ENCODE measurements around the gene ERG. TPM values are rescaled to one million over a fixed set of nuclear protein-coding genes. Genes with fewer than 3 reads are reported as not detected.
A peak's percentile ranks its signal among the peaks of the same experiment; 100 is the strongest.

The ERG gene
- total and polyA plus RNA-seq, 8 donors: 1.7 to 4.6 (median 2.6) TPM

- Histone ChIP-seq H3K9me3 (no peaks in the 10 kb centered on the region), H3K4me3 (no peak overlapping the region), H3K27ac (no peak overlapping the region), H3K36me3 (no peaks in the 10 kb centered on the region), H3K27me3 (peaks cover 0 to 17% (median 0%) of the 10 kb centered on the region in 4 donors), H3K4me1 (no peaks in the 10 kb centered on the region)
- WGBS, 2 donors: 6 to 8% methylated on average over 1 of the region's 1 CpG
- DNase-seq: no peak
- ATAC-seq: no peak
- no peak for FAIRE-seq
- TF ChIP-seq, protein P1, sequence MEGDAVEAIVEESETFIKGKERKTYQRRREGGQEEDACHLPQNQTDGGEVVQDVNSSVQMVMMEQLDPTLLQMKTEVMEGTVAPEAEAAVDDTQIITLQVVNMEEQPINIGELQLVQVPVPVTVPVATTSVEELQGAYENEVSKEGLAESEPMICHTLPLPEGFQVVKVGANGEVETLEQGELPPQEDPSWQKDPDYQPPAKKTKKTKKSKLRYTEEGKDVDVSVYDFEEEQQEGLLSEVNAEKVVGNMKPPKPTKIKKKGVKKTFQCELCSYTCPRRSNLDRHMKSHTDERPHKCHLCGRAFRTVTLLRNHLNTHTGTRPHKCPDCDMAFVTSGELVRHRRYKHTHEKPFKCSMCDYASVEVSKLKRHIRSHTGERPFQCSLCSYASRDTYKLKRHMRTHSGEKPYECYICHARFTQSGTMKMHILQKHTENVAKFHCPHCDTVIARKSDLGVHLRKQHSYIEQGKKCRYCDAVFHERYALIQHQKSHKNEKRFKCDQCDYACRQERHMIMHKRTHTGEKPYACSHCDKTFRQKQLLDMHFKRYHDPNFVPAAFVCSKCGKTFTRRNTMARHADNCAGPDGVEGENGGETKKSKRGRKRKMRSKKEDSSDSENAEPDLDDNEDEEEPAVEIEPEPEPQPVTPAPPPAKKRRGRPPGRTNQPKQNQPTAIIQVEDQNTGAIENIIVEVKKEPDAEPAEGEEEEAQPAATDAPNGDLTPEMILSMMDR (IDR thresholded peaks at IDR 0.05): no peak
- intact Hi-C loops (cut with DNase I): no loop called here
These were observed 28.6 kb downstream of the ERG start for GRCh38 chr21:38469642-38470041.

GRCh38 chr21:38468989-38469388 is 29.3 kb downstream of the ERG start:
- Histone ChIP-seq H3K9me3 (no peaks in the 10 kb centered on the region), H3K36me3 (no peaks in the 10 kb centered on the region), H3K27me3 (peaks cover 0 to 17% (median 0%) of the 10 kb centered on the region in 4 donors), H3K4me3 (no peak overlapping the region), H3K4me1 (no peaks in the 10 kb centered on the region), H3K27ac (no peak overlapping the region)
- WGBS, 2 donors: 16 to 22% methylated on average over 4 of the region's 4 CpGs
- ATAC-seq (no peak), FAIRE-seq (no peak), DNase-seq (no peak)
- intact Hi-C loops (cut with DNase I): no loop called here
- TF ChIP-seq, protein P1 (IDR thresholded peaks at IDR 0.05): no peak

DNA sequence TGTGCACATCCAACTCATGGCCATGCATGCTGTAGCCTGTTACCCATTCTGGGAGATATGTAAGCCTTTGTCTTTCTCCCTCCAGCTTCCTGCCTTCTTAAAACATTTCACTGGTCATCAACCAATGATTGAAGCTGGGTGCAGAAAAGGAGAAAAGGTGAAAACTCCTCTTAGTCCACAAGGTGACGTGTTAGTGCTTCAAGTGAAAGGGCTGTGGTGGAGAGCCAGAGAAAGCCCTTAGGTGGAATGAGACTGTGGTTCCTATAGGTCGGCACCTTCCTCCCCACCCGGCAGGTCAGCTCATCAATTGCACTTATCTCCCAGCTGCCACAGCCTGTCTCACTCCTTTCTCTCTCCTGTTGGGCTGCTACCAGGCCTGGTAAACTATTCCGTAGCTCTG is 30.4 kb downstream of the ERG start:
- ATAC-seq (no peak), DNase-seq (no peak), FAIRE-seq (no peak)
- TF ChIP-seq, protein P1 (IDR thresholded peaks at IDR 0.05): no peak
- Histone ChIP-seq H3K36me3 (no peaks in the 10 kb centered on the region), H3K9me3 (no peaks in the 10 kb centered on the region), H3K27me3 (peaks cover 0 to 7% (median 0%) of the 10 kb centered on the region in 4 donors), H3K4me1 (no peaks in the 10 kb centered on the region), H3K4me3 (no peak overlapping the region), H3K27ac (no peak overlapping the region)
- 27 to 30% methylated on average over 4 of the region's 4 CpGs for WGBS, 2 donors
- intact Hi-C loops (cut with DNase I): no loop called here

GRCh38 chr21:38467374-38467773 is 30.9 kb downstream of the ERG start:
- FAIRE-seq: no peak
- H3K36me3 ChIP-seq: no peaks in the 10 kb centered on the region
- H3K4me1 ChIP-seq: no peaks in the 10 kb centered on the region
- TF ChIP-seq, protein P1 (IDR thresholded peaks at IDR 0.05): no peak
- H3K27ac ChIP-seq: no peak overlapping the region
- peaks cover 0 to 6% (median 0%) of the 10 kb centered on the region in 4 donors for H3K27me3 ChIP-seq
- no peak for DNase-seq
- intact Hi-C loops (cut with DNase I): no loop called here
- no peak for ATAC-seq
- no peak overlapping the region for H3K4me3 ChIP-seq
- WGBS, 2 donors: 76 to 87% methylated on average over 4 of the region's 4 CpGs
- H3K9me3 ChIP-seq: no peaks in the 10 kb centered on the region

- H3K4me3 ChIP-seq: no peak overlapping the region
- FAIRE-seq: no peak
- no peaks in the 10 kb centered on the region for H3K9me3 ChIP-seq
- intact Hi-C loops (cut with DNase I): no loop called here
- WGBS, 2 donors: 74 to 84% methylated on average over 6 of the region's 6 CpGs
- no peak overlapping the region for H3K27ac ChIP-seq
- no peaks in the 10 kb centered on the region for H3K4me1 ChIP-seq
- no peak for DNase-seq
- no peaks in the 10 kb centered on the region for H3K27me3 ChIP-seq
- ATAC-seq: peak in 1 of 4 donors; percentile 30
- TF ChIP-seq, protein P1 (IDR thresholded peaks at IDR 0.05): no peak
- no peaks in the 10 kb centered on the region for H3K36me3 ChIP-seq
These were observed 38.0 kb downstream of the ERG start for GRCh38 chr21:38460171-38460742.

Measured in pancreas (tissue), 10 donors.